HL-60 (cell line): ENCODE measurements around the gene RPS8.

Experiments used
- POLR2AphosphoS5 ChIP-seq: IDR thresholded peaks from 2 replicates; pipeline ENCODE4 v1.6.1; 2012; ENCODE audit warnings: low read depth
- TF ChIP-seq, protein P1 (sequence below): IDR thresholded peaks from one replicate; pipeline ENCODE4 v1.5.1; 2011; ENCODE audit warnings: low read length, control low read depth, inconsistent platforms; ENCODE audit not compliant: insufficient read depth

DNA sequence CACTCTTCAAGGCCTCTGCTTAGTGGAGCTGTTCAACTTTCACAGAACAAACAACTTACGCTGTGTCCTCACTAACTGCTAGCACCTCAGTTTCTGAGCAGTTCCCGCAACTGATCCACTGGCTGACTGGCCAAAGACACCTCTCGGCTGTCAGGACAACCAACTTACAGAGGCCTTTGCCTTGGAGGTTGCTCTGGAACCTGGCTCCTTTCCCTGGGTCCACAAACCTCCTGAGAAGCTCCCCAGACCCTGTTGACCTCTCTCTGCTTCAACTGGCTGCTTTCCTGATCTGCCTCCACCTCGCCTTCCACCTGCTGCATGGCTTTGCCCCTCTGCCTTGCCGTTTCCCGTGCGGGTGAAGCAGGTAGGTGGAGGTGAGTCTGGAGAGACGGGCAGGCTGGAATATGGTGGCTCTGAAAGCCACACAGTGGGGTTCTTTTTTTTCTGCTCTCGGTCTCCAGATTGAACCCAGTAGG lies 45.9 kb downstream of the RPS8 start:
- TF ChIP-seq POLR2AphosphoS5: no peak
- TF ChIP-seq, protein P1, sequence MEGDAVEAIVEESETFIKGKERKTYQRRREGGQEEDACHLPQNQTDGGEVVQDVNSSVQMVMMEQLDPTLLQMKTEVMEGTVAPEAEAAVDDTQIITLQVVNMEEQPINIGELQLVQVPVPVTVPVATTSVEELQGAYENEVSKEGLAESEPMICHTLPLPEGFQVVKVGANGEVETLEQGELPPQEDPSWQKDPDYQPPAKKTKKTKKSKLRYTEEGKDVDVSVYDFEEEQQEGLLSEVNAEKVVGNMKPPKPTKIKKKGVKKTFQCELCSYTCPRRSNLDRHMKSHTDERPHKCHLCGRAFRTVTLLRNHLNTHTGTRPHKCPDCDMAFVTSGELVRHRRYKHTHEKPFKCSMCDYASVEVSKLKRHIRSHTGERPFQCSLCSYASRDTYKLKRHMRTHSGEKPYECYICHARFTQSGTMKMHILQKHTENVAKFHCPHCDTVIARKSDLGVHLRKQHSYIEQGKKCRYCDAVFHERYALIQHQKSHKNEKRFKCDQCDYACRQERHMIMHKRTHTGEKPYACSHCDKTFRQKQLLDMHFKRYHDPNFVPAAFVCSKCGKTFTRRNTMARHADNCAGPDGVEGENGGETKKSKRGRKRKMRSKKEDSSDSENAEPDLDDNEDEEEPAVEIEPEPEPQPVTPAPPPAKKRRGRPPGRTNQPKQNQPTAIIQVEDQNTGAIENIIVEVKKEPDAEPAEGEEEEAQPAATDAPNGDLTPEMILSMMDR: no peak
